ENCODE measurements around the gene CBX4. TPM values are rescaled to one million over a fixed set of nuclear protein-coding genes. Genes with fewer than 3 reads are reported as not detected.

Gene CBX4
- total and polyA plus RNA-seq, 3 donors from 2014 or later = 11.5 to 35.9 (median 23.5) TPM

GRCh38 chr17:79840269-79840988 lies 1.2 kb upstream of the CBX4 start:
- Histone ChIP-seq H3K9me3 (no peaks in the 10 kb centered on the region), H3K27ac (peak overlapping the region; percentile 61 to 68), H3K36me3 (ENCODE audit: low read depth, missing control alignments) (no peaks in the 10 kb centered on the region), H3K27me3 (peaks cover 4% of the 10 kb centered on the region), H3K4me3 (peak overlapping the region; percentile 41 to 59), H3K4me1 (peaks cover 41% of the 10 kb centered on the region)
- intact Hi-C loops (cut with DNase I; ENCODE audit: low total_unique reads) = loop anchor here (5.0 kb wide), 1 partner anchor 43 kb away; the partner anchor contains the start of gene CBX8
- TF ChIP-seq POLR2A (IDR thresholded peaks at IDR 0.05) = no peak
- TF ChIP-seq, protein P1, sequence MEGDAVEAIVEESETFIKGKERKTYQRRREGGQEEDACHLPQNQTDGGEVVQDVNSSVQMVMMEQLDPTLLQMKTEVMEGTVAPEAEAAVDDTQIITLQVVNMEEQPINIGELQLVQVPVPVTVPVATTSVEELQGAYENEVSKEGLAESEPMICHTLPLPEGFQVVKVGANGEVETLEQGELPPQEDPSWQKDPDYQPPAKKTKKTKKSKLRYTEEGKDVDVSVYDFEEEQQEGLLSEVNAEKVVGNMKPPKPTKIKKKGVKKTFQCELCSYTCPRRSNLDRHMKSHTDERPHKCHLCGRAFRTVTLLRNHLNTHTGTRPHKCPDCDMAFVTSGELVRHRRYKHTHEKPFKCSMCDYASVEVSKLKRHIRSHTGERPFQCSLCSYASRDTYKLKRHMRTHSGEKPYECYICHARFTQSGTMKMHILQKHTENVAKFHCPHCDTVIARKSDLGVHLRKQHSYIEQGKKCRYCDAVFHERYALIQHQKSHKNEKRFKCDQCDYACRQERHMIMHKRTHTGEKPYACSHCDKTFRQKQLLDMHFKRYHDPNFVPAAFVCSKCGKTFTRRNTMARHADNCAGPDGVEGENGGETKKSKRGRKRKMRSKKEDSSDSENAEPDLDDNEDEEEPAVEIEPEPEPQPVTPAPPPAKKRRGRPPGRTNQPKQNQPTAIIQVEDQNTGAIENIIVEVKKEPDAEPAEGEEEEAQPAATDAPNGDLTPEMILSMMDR (IDR thresholded peaks at IDR 0.05) = peak in 2 of 3 experiments; percentile 13 to 22
- peak; percentile 73 for DNase-seq
- WGBS, 2 donors = 5 to 6% methylated on average over 21 to 66 of the region's 74 CpGs

- Histone ChIP-seq H3K27ac (peak overlapping the region; percentile 80 to 93), H3K36me3 (ENCODE audit: low read depth, missing control alignments) (no peaks in the 10 kb centered on the region), H3K9me3 (no peaks in the 10 kb centered on the region), H3K4me1 (peaks cover 30% of the 10 kb centered on the region), H3K4me3 (peak overlapping the region; percentile 57 to 75), H3K27me3 (peaks cover 4% of the 10 kb centered on the region)
- no peak for DNase-seq
- WGBS, 2 donors = 0 to 1% methylated on average over 16 to 23 of the region's 67 CpGs
- intact Hi-C loops (cut with DNase I; ENCODE audit: low total_unique reads) = no loop called here
- no peak for TF ChIP-seq POLR2A (IDR thresholded peaks at IDR 0.05)
- TF ChIP-seq, protein P1 (IDR thresholded peaks at IDR 0.05) = no peak
Observed at GRCh38 chr17:79838522-79839274, 542 bp downstream of the CBX4 start.

- Histone ChIP-seq H3K4me1 (peaks cover 31% of the 10 kb centered on the region), H3K27ac (peak overlapping the region; percentile 80 to 93), H3K9me3 (no peaks in the 10 kb centered on the region), H3K4me3 (peak overlapping the region; percentile 57 to 75), H3K27me3 (peaks cover 4% of the 10 kb centered on the region), H3K36me3 (ENCODE audit: low read depth, missing control alignments) (no peaks in the 10 kb centered on the region)
- WGBS, 2 donors = 3 to 4% methylated on average over 30 of the region's 30 CpGs
- intact Hi-C loops (cut with DNase I; ENCODE audit: low total_unique reads) = no loop called here
- TF ChIP-seq POLR2A (IDR thresholded peaks at IDR 0.05) = no peak
- TF ChIP-seq, protein P1 (IDR thresholded peaks at IDR 0.05) = no peak
- DNase-seq = no peak
Observed at GRCh38 chr17:79837888-79838521, 1.2 kb downstream of the CBX4 start.

DNA sequence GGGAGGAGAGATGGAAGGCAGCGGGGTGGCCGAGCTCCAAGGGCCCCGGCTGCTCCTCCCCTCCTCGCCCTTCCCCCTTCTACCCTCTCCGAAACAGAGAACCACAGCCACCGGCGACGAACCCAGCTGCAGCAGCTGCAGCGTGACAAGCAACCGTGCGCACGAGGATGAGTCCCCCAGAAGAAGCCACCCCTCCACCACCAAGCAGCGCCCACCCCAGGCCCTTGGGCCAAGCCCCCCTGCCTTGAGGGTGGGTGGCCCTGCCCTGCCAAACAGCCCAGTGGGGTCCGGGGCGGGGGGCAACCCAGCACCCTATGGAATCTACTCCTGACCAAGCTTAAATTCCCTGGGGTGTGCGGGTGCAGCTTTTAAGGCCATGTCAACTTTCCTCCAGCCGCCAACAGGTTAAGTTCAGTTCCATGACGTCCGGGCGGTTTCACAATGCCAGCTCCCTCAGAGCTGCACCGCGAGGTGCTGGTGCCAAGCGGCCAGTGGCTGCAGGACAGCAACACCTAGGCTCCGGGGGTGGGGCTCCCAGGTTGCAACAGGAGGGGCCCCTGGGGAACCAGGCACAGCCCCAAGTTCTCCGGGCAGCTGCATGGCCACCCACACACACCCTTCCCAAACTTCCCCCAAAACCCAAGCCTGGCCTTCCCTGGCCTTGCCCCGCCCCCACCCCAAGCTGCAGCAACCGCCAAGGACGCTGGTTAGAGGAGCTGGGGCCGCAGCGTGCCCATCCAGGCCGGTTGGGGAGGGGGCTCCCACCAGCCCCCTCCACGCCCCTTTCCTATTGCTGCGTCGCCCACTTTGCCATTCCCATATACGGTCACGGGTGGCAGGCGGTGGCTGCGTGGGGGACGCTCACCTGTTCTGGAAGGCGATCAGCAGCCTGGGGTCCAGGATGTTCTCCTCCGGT lies 2.0 kb downstream of the CBX4 start:
- 41% methylated on average over 17 to 41 of the region's 41 CpGs for WGBS, 2 donors
- intact Hi-C loops (cut with DNase I; ENCODE audit: low total_unique reads) = no loop called here
- H3K4me1 ChIP-seq = peaks cover 37% of the 10 kb centered on the region
- TF ChIP-seq, protein P1 (IDR thresholded peaks at IDR 0.05) = no peak
- TF ChIP-seq POLR2A (IDR thresholded peaks at IDR 0.05) = no peak
- no peaks in the 10 kb centered on the region for H3K36me3 ChIP-seq (ENCODE audit: low read depth, missing control alignments)
- DNase-seq = peak; percentile 60
- H3K4me3 ChIP-seq = peak overlapping the region in 1 of 2 donors; percentile 75
- no peak overlapping the region for H3K27ac ChIP-seq
- no peaks in the 10 kb centered on the region for H3K27me3 ChIP-seq
- no peaks in the 10 kb centered on the region for H3K9me3 ChIP-seq
